HEK293 (cell line): ENCODE results near the gene CNN2.
A peak's percentile ranks its signal among the peaks of the same experiment; 100 is the strongest.

Experiments used
- OSR2 ChIP-seq: fragments of 450-650 bp; formaldehyde crosslinking; IDR thresholded peaks from 2 replicates; pipeline ENCODE4 v1.5.1; 2016; ENCODE audit warnings: missing biosample characterization, missing genetic modification characterization
- SETDB1 ChIP-seq: IDR thresholded peaks from one replicate; pipeline ENCODE4 v1.6.1; 2017; ENCODE audit warnings: mild to moderate bottlenecking, low read length, moderate library complexity, mixed read lengths; ENCODE audit not compliant: insufficient read length
- ZNF112 ChIP-seq: fragments of 450-650 bp; formaldehyde crosslinking; IDR thresholded peaks from 2 replicates; pipeline ENCODE4 v1.5.0; 2017; ENCODE audit warnings: missing biosample characterization, missing genetic modification characterization
- ZNF157 ChIP-seq: fragments of 450-650 bp; formaldehyde crosslinking; IDR thresholded peaks from 2 replicates; pipeline ENCODE4 v1.5.1; 2016; ENCODE audit warnings: missing biosample characterization, missing genetic modification characterization
- ZNF23 ChIP-seq: fragments of 450-650 bp; formaldehyde crosslinking; IDR thresholded peaks from 2 replicates; pipeline ENCODE4 v1.5.1; 2016; ENCODE audit warnings: missing biosample characterization, missing genetic modification characterization, borderline replicate concordance
- ZNF248 ChIP-seq: fragments of 450-650 bp; formaldehyde crosslinking; IDR thresholded peaks from 2 replicates; pipeline ENCODE4 v1.5.1; 2017; ENCODE audit warnings: missing biosample characterization, missing genetic modification characterization
- ZNF350 ChIP-seq: fragments of 450-650 bp; formaldehyde crosslinking; IDR thresholded peaks from 2 replicates; pipeline ENCODE4 v1.5.0; 2017; ENCODE audit warnings: missing biosample characterization, mild to moderate bottlenecking, missing genetic modification characterization
- ZNF37A ChIP-seq: fragments of 450-650 bp; IDR thresholded peaks from 2 replicates; pipeline ENCODE4 v1.5.1; 2018; ENCODE audit warnings: missing biosample characterization, missing genetic modification characterization
- ZNF394 ChIP-seq: fragments of 450-650 bp; formaldehyde crosslinking; IDR thresholded peaks from 2 replicates; pipeline ENCODE4 v1.5.1; 2016; ENCODE audit warnings: missing biosample characterization, missing genetic modification characterization, mild to moderate bottlenecking, moderate library complexity, borderline replicate concordance
- ZNF548 ChIP-seq: fragments of 450-650 bp; formaldehyde crosslinking; IDR thresholded peaks from 2 replicates; pipeline ENCODE4 v1.5.1; 2016; ENCODE audit warnings: missing biosample characterization, missing genetic modification characterization
- TF ChIP-seq, protein P1 (sequence below): fragments of 450-650 bp; formaldehyde crosslinking; optimal IDR thresholded peaks from 2 replicates; pipeline ENCODE3; 2016; ENCODE audit warnings: missing biosample characterization, mild to moderate bottlenecking, missing genetic modification characterization
- TF ChIP-seq, protein P2 (sequence below): IDR thresholded peaks from 2 replicates; pipeline ENCODE4 v1.6.1; 2011; ENCODE audit warnings: mild to moderate bottlenecking, low read depth, low read length, borderline replicate concordance
- TF ChIP-seq, protein P3 (sequence below): fragments of 450-650 bp; formaldehyde crosslinking; IDR thresholded peaks from 2 replicates; pipeline ENCODE4 v1.5.1; 2016; ENCODE audit warnings: missing biosample characterization, missing genetic modification characterization
- TF ChIP-seq, protein P4 (sequence below): fragments of 450-650 bp; formaldehyde crosslinking; IDR thresholded peaks from 2 replicates; pipeline ENCODE4 v1.5.1; 2016; ENCODE audit warnings: missing biosample characterization, missing genetic modification characterization
- TF ChIP-seq, protein P5 (sequence below): fragments of 450-650 bp; formaldehyde crosslinking; IDR thresholded peaks from 2 replicates; pipeline ENCODE4 v1.5.1; 2016; ENCODE audit warnings: missing biosample characterization, missing genetic modification characterization
- TF ChIP-seq, protein P6 (sequence below): fragments of 450-650 bp; formaldehyde crosslinking; IDR thresholded peaks from 2 replicates; pipeline ENCODE4 v1.5.1; 2017; ENCODE audit warnings: missing biosample characterization, mild to moderate bottlenecking, missing genetic modification characterization, moderate library complexity
- TF ChIP-seq, protein P7 (sequence below): fragments of 450-650 bp; formaldehyde crosslinking; IDR thresholded peaks from 2 replicates; pipeline ENCODE4 v1.5.1; 2016; ENCODE audit warnings: missing biosample characterization, missing genetic modification characterization
- TF ChIP-seq, protein P8 (sequence below): fragments of 450-650 bp; IDR thresholded peaks from 2 replicates; pipeline ENCODE4 v1.5.1; 2018; ENCODE audit warnings: missing biosample characterization, missing genetic modification characterization

CNN2 gene

DNA sequence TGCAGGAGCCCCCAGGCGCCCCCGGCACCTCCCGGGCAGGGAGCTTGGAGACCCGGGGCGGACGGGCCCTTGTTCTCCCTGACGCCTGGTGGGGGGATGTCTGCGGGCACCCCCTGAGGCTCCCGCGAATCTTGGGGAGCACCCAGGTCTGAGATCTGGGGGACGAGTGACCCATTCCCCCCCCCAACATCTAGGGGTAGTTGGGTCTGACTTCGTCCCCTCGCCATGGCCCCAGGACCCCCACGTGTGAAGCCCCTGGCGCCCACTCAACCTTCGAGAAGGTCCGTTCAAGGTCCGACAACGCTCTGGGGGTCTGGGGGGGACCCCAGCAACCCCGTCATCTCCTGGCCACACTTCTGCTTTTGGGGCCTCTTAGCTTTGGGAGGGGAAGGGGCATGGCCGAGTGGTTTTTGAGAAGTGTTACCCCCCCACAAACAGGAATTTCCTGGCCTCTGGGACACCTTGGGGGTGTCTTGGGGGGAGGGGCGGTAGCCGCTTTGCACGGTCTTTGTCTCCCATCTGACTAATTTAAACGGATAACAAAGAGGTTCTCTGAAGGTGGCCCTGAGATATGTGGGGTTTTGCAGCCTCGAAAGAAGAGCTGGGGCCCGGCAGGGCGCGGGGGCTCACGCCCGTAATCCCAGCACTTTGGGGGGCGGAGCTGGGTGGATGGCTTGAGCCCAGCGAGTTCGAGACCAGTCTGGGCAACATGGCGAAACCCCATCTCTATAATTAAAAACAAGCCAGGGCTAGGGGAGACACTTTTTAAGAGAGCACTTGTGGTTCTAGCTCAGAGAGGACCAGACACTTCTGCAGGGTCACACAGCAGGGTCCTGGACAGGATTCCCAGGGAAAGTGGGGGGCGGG lies 608 bp downstream of the CNN2 start (continued):
- TF ChIP-seq ZNF23 (tag by site-specific recombination) (no peak), ZNF394 (no peak), ZNF248 (no peak), ZNF548 (tag by site-specific recombination) (no peak), ZNF157 (tag by site-specific recombination) (no peak), ZNF112 (tag by site-specific recombination) (no peak), SETDB1 (no peak), OSR2 (tag by site-specific recombination) (no peak), ZNF37A (tag by site-specific recombination) (no peak), ZNF350 (tag by site-specific recombination) (no peak)
- TF ChIP-seq, protein P1, sequence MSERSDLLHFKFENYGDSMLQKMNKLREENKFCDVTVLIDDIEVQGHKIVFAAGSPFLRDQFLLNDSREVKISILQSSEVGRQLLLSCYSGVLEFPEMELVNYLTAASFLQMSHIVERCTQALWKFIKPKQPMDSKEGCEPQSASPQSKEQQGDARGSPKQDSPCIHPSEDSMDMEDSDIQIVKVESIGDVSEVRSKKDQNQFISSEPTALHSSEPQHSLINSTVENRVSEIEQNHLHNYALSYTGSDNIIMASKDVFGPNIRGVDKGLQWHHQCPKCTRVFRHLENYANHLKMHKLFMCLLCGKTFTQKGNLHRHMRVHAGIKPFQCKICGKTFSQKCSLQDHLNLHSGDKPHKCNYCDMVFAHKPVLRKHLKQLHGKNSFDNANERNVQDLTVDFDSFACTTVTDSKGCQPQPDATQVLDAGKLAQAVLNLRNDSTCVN (tag by site-specific recombination), result no peak
- TF ChIP-seq, protein P2, sequence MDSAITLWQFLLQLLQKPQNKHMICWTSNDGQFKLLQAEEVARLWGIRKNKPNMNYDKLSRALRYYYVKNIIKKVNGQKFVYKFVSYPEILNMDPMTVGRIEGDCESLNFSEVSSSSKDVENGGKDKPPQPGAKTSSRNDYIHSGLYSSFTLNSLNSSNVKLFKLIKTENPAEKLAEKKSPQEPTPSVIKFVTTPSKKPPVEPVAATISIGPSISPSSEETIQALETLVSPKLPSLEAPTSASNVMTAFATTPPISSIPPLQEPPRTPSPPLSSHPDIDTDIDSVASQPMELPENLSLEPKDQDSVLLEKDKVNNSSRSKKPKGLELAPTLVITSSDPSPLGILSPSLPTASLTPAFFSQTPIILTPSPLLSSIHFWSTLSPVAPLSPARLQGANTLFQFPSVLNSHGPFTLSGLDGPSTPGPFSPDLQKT, result no peak
- TF ChIP-seq, protein P3, sequence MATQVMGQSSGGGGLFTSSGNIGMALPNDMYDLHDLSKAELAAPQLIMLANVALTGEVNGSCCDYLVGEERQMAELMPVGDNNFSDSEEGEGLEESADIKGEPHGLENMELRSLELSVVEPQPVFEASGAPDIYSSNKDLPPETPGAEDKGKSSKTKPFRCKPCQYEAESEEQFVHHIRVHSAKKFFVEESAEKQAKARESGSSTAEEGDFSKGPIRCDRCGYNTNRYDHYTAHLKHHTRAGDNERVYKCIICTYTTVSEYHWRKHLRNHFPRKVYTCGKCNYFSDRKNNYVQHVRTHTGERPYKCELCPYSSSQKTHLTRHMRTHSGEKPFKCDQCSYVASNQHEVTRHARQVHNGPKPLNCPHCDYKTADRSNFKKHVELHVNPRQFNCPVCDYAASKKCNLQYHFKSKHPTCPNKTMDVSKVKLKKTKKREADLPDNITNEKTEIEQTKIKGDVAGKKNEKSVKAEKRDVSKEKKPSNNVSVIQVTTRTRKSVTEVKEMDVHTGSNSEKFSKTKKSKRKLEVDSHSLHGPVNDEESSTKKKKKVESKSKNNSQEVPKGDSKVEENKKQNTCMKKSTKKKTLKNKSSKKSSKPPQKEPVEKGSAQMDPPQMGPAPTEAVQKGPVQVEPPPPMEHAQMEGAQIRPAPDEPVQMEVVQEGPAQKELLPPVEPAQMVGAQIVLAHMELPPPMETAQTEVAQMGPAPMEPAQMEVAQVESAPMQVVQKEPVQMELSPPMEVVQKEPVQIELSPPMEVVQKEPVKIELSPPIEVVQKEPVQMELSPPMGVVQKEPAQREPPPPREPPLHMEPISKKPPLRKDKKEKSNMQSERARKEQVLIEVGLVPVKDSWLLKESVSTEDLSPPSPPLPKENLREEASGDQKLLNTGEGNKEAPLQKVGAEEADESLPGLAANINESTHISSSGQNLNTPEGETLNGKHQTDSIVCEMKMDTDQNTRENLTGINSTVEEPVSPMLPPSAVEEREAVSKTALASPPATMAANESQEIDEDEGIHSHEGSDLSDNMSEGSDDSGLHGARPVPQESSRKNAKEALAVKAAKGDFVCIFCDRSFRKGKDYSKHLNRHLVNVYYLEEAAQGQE (tag by site-specific recombination), result no peak
- TF ChIP-seq, protein P4, sequence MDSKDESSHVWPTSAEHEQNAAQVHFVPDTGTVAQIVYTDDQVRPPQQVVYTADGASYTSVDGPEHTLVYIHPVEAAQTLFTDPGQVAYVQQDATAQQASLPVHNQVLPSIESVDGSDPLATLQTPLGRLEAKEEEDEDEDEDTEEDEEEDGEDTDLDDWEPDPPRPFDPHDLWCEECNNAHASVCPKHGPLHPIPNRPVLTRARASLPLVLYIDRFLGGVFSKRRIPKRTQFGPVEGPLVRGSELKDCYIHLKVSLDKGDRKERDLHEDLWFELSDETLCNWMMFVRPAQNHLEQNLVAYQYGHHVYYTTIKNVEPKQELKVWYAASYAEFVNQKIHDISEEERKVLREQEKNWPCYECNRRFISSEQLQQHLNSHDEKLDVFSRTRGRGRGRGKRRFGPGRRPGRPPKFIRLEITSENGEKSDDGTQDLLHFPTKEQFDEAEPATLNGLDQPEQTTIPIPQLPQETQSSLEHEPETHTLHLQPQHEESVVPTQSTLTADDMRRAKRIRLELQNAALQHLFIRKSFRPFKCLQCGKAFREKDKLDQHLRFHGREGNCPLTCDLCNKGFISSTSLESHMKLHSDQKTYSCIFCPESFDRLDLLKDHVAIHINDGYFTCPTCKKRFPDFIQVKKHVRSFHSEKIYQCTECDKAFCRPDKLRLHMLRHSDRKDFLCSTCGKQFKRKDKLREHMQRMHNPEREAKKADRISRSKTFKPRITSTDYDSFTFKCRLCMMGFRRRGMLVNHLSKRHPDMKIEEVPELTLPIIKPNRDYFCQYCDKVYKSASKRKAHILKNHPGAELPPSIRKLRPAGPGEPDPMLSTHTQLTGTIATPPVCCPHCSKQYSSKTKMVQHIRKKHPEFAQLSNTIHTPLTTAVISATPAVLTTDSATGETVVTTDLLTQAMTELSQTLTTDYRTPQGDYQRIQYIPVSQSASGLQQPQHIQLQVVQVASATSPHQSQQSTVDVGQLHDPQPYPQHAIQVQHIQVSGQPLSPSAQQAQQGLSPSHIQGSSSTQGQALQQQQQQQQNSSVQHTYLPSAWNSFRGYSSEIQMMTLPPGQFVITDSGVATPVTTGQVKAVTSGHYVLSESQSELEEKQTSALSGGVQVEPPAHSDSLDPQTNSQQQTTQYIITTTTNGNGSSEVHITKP, result peak; percentile 29; the same call in 1 of the 2 replicates
- TF ChIP-seq, protein P5, sequence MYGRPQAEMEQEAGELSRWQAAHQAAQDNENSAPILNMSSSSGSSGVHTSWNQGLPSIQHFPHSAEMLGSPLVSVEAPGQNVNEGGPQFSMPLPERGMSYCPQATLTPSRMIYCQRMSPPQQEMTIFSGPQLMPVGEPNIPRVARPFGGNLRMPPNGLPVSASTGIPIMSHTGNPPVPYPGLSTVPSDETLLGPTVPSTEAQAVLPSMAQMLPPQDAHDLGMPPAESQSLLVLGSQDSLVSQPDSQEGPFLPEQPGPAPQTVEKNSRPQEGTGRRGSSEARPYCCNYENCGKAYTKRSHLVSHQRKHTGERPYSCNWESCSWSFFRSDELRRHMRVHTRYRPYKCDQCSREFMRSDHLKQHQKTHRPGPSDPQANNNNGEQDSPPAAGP (tag by site-specific recombination), result no peak
- TF ChIP-seq, protein P6, sequence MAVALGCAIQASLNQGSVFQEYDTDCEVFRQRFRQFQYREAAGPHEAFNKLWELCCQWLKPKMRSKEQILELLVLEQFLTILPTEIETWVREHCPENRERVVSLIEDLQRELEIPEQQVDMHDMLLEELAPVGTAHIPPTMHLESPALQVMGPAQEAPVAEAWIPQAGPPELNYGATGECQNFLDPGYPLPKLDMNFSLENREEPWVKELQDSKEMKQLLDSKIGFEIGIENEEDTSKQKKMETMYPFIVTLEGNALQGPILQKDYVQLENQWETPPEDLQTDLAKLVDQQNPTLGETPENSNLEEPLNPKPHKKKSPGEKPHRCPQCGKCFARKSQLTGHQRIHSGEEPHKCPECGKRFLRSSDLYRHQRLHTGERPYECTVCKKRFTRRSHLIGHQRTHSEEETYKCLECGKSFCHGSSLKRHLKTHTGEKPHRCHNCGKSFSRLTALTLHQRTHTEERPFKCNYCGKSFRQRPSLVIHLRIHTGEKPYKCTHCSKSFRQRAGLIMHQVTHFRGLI (tag by site-specific recombination), result no peak
- TF ChIP-seq, protein P7, sequence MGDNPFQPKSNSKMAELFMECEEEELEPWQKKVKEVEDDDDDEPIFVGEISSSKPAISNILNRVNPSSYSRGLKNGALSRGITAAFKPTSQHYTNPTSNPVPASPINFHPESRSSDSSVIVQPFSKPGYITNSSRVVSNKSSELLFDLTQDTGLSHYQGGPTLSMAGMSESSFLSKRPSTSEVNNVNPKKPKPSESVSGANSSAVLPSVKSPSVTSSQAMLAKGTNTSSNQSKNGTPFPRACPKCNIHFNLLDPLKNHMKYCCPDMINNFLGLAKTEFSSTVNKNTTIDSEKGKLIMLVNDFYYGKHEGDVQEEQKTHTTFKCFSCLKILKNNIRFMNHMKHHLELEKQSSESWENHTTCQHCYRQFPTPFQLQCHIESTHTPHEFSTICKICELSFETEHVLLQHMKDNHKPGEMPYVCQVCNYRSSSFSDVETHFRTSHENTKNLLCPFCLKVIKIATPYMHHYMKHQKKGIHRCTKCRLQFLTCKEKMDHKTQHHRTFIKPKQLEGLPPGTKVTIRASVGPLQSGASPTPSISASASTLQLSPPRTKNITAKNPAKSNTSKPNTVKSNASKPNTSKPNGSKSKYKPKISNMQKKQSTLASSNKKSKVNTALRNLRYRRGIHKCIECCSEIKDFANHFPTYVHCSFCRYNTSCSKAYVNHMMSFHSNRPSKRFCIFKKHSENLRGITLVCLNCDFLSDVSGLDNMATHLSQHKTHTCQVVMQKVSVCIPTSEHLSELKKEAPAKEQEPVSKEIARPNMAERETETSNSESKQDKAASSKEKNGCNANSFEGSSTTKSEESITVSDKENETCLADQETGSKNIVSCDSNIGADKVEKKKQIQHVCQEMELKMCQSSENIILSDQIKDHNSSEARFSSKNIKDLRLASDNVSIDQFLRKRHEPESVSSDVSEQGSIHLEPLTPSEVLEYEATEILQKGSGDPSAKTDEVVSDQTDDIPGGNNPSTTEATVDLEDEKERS (tag by site-specific recombination), result no peak
- TF ChIP-seq, protein P8, sequence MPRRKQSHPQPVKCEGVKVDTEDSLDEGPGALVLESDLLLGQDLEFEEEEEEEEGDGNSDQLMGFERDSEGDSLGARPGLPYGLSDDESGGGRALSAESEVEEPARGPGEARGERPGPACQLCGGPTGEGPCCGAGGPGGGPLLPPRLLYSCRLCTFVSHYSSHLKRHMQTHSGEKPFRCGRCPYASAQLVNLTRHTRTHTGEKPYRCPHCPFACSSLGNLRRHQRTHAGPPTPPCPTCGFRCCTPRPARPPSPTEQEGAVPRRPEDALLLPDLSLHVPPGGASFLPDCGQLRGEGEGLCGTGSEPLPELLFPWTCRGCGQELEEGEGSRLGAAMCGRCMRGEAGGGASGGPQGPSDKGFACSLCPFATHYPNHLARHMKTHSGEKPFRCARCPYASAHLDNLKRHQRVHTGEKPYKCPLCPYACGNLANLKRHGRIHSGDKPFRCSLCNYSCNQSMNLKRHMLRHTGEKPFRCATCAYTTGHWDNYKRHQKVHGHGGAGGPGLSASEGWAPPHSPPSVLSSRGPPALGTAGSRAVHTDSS (tag by site-specific recombination), result no peak
